HCT116 (cell line): ENCODE measurements around the gene MRPL44. TPM values are rescaled to one million over a fixed set of nuclear protein-coding genes. Genes with fewer than 3 reads are reported as not detected.

Experiments used
- ATAC-seq: fragments of 200-7000 bp; cut with Tn5 transposase; 2 replicates; pipeline ENCODE4 v1.9.1; 2020; ENCODE audit warnings: mild to moderate bottlenecking, moderate library complexity
- BruUV-seq: library from RNA; stranded (reverse); fragments of 400-500 nt; replicated peaks from 2 replicates; lab custom pipeline; 2021; lab: Mats Ljungman, UMichigan
- CTCF ChIA-PET: fragments of 300-600 bp; sonication (Branson Sonifier 250); formaldehyde crosslinking; loops from one replicate; lab custom pipeline; 2021; ENCODE audit warnings: antibody characterized with exemption; lab: Charles Lee
- POLR2A ChIA-PET: fragments of 300-600, 350-600 bp; sonication (Branson Sonifier 250); formaldehyde crosslinking; loops from one replicate; lab custom pipeline; 2021; ENCODE audit warnings: antibody characterized with exemption; lab: Charles Lee
- RAD21 ChIA-PET, 2 experiments: fragments of 300-600 bp; sonication (Branson Sonifier 250); formaldehyde crosslinking; loops; one replicate each; lab custom pipeline; 2023; ENCODE audit warnings: low total read pairs in 2 of 2; ENCODE audit not compliant: uncharacterized antibody in 2 of 2, unreplicated experiment in 2 of 2, low non-redundant PET in 1 of 2; lab: Charles Lee
- DNase-seq: peaks from one replicate; pipeline ENCODE4 v3.0.0-alpha.2; 2010; ENCODE audit warnings: low read depth, low spot score
- H2AFZ ChIP-seq: fragments of 200-600 bp; shearing (Covaris generic), sonication (generic); 2 replicates; pipeline ENCODE4 v1.6.1; 2017; ENCODE audit warnings: low read depth, mixed run types, mixed read lengths, antibody characterized with exemption, low read length; ENCODE audit not compliant: poor library complexity, severe bottlenecking
- H3K27ac ChIP-seq: 2 replicates; pipeline ENCODE4 v1.5.1; 2012; ENCODE audit warnings: low read depth, low read length
- H3K27me3 ChIP-seq: fragments of 200-600 bp; sonication (generic); 2 replicates; pipeline ENCODE4 v1.6.1; 2016; ENCODE audit warnings: mixed run types, low read length, mixed read lengths; ENCODE audit not compliant: insufficient read depth
- H3K36me3 ChIP-seq, 2 experiments: fragments of 200-500 bp in 1 of 2; fragments of 200-600 bp in 1 of 2; sonication (Bioruptor generic) in 1 of 2; sonication (generic) in 1 of 2; 2 replicates each; pipeline versions ENCODE4 v1.5.1 to v1.6.1; 2014 to 2016; ENCODE audit warnings: low read length in 2 of 2, inconsistent platforms in 1 of 2, mixed read lengths in 1 of 2, mixed run types in 1 of 2; ENCODE audit not compliant: insufficient read depth in 2 of 2, control insufficient read depth in 1 of 2
- H3K4me1 ChIP-seq, 2 experiments: fragments of 200-600 bp in 1 of 2; sonication (generic) in 1 of 2; 2 replicates each; pipeline versions ENCODE4 v1.5.1 to v1.6.1; 2012 to 2017; ENCODE audit warnings: low read length in 2 of 2, inconsistent platforms in 1 of 2, mild to moderate bottlenecking in 1 of 2, mixed read lengths in 1 of 2, mixed run types in 1 of 2, moderate library complexity in 1 of 2; ENCODE audit not compliant: insufficient read depth in 2 of 2, control insufficient read depth in 1 of 2
- H3K4me2 ChIP-seq: fragments of 200-600 bp; sonication (generic); 2 replicates; pipeline ENCODE4 v1.6.1; 2017; ENCODE audit warnings: mixed run types, low read length, mixed read lengths
- H3K4me3 ChIP-seq, 2 experiments: fragments of 200-600 bp in 1 of 2; sonication (generic) in 1 of 2; replicated peaks in 1 of 2; 2 replicates each; pipeline ENCODE4 v1.5.1; 2011 to 2016; ENCODE audit warnings: low read length in 2 of 2, control low read depth in 1 of 2, low read depth in 1 of 2, mild to moderate bottlenecking in 1 of 2, mixed read lengths in 1 of 2, mixed run types in 1 of 2
- H3K79me2 ChIP-seq: fragments of 200-600 bp; sonication (generic); 2 replicates; pipeline ENCODE4 v1.6.1; 2017; ENCODE audit warnings: mild to moderate bottlenecking, mixed run types, low read length, moderate library complexity, mixed read lengths; ENCODE audit not compliant: insufficient read depth
- H3K9ac ChIP-seq: fragments of 200-600 bp; sonication (generic); 2 replicates; pipeline ENCODE4 v1.6.1; 2016; ENCODE audit warnings: low read length, mixed read lengths
- H3K9me2 ChIP-seq: fragments of 200-600 bp; sonication (generic), shearing (Covaris generic); 2 replicates; pipeline ENCODE4 v1.6.1; 2017; ENCODE audit warnings: mixed run types, mild to moderate bottlenecking, moderate library complexity; ENCODE audit not compliant: insufficient read depth
- H3K9me3 ChIP-seq, 2 experiments: fragments of 200-500 bp in 1 of 2; fragments of 200-600 bp in 1 of 2; sonication (Bioruptor generic) in 1 of 2; sonication (generic) in 1 of 2; 2 replicates each; pipeline ENCODE4 v1.6.1; 2014 to 2017; ENCODE audit warnings: low read length in 2 of 2, mixed read lengths in 2 of 2, inconsistent platforms in 1 of 2, low read depth in 1 of 2, mild to moderate bottlenecking in 1 of 2, mixed run types in 1 of 2, moderate library complexity in 1 of 2; ENCODE audit not compliant: control insufficient read depth in 1 of 2, insufficient read depth in 1 of 2
- H4K20me1 ChIP-seq: fragments of 200-600 bp; sonication (generic), shearing (Covaris generic); 2 replicates; pipeline ENCODE4 v1.6.1; 2017; ENCODE audit warnings: mixed run types, mild to moderate bottlenecking, moderate library complexity; ENCODE audit not compliant: insufficient read depth
- CEBPB ChIP-seq: IDR thresholded peaks from 2 replicates; pipeline ENCODE4 v1.6.1; 2012; ENCODE audit warnings: low read depth
- CTCF ChIP-seq, 3 experiments: fragments of 200-600 bp in 1 of 3; sonication (generic) in 1 of 3; IDR thresholded peaks in 2 of 3; conservative IDR thresholded peaks in 1 of 3; 2 replicates each; pipeline ENCODE4 v1.5.1; 2012 to 2017; ENCODE audit warnings: low read depth in 2 of 3, low read length in 2 of 3, antibody characterized with exemption in 1 of 3, borderline replicate concordance in 1 of 3, control low read depth in 1 of 3, mild to moderate bottlenecking in 1 of 3, mixed read lengths in 1 of 3, mixed run types in 1 of 3, moderate library complexity in 1 of 3; ENCODE audit not compliant: insufficient read depth in 1 of 3
- ELF1 ChIP-seq: IDR thresholded peaks from 2 replicates; pipeline ENCODE4 v1.6.1; 2012; ENCODE audit warnings: low read depth, borderline replicate concordance
- EZH2 ChIP-seq: fragments of 200-600 bp; sonication (generic); IDR thresholded peaks from 2 replicates; pipeline ENCODE4 v1.6.1; 2017; ENCODE audit warnings: antibody characterized with exemption, mixed run types
- EZH2phosphoT487 ChIP-seq: fragments of 200-600 bp; IDR thresholded peaks from 2 replicates; pipeline ENCODE4 v1.6.1; 2018; ENCODE audit warnings: antibody characterized with exemption, borderline replicate concordance
- FOSL1 ChIP-seq: IDR thresholded peaks from 2 replicates; pipeline ENCODE4 v1.6.1; 2012; ENCODE audit warnings: low read depth
- MAX ChIP-seq: IDR thresholded peaks from 2 replicates; pipeline ENCODE4 v1.6.1; 2012
- POLR2A ChIP-seq: IDR thresholded peaks from 2 replicates; pipeline ENCODE4 v1.7.0; 2011; ENCODE audit warnings: borderline replicate concordance; ENCODE audit not compliant: insufficient read depth, insufficient read length; ENCODE audit errors: extremely low read depth
- SP1 ChIP-seq: IDR thresholded peaks from 2 replicates; pipeline ENCODE4 v1.6.1; 2012; ENCODE audit warnings: low read depth
- ZFX ChIP-seq: fragments of 450-650 bp; IDR thresholded peaks from 2 replicates; pipeline ENCODE4 v1.6.1; 2017
- intact Hi-C: fragments of 100-400 bp; cut with micrococcal nuclease; formaldehyde crosslinking; loops from 2 replicates; pipeline ENCODE4 v1.10.0; 2022
- total RNA-seq: library from RNA; stranded (reverse); gene quantifications from one replicate; pipeline ENCODE4 v1.2.1, GENCODE V29; 2021; ENCODE audit not compliant: unreplicated experiment

The MRPL44 gene
- total RNA-seq, 1 experiment from 2014 or later: 45.8 TPM

DNA sequence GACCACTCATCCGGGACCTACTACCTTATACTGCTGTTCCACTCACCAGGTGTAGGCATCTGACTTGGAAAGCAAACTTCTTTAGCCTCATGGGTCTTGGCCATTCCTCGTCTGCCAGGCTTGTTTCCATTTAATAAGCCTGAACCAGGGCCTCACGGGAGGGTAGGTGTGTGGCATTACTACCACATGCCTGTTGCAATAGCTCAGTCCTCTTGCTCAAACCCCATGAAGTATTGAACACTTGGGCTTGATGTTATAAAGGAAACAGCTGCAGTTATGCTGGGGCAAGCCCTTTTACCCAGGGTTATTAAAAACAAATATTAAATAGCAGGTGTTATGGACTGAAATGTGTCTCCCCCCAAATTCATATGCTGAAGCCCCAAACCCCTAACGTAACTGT, 21.2 kb downstream of the MRPL44 start:
- Histone ChIP-seq H4K20me1 (no peaks in the 10 kb centered on the region), H3K79me2 (no peaks in the 10 kb centered on the region), H3K4me3 (no peak overlapping the region), H3K27me3 (no peaks in the 10 kb centered on the region), H3K4me1 (no peaks in the 10 kb centered on the region), H3K27ac (no peak overlapping the region), H2AFZ (no peak overlapping the region), H3K9me2 (no peaks in the 10 kb centered on the region), H3K4me2 (no peak overlapping the region), H3K9me3 (no peaks in the 10 kb centered on the region), H3K9ac (no peak overlapping the region), H3K36me3 (no peaks in the 10 kb centered on the region)
- ATAC-seq (no peak), DNase-seq (no peak)
- BruUV-seq: no TSS peak
- ChIA-PET POLR2A (no interaction called here), CTCF (interaction anchor here (0.9 kb wide), 1 partner anchor 11 kb away, joined by 3 read pairs; no protein-coding TSS in a partner anchor), RAD21 (no interaction called here)
- TF ChIP-seq CTCF (IDR thresholded peaks at IDR 0.05 in 2 of 3, conservative IDR thresholded peaks at IDR 0.05 in 1 of 3; ENCODE audit: borderline replicate concordance in 1 of 3, insufficient read depth in 1 of 3, low read depth in 2 of 3, low read length in 2 of 3) (no peak), ZFX (no peak), SP1 (no peak), POLR2A (no peak), ELF1 (no peak)
- intact Hi-C loops: loop anchor here (10.0 kb wide), 2 partner anchors 796 to 1026 kb away; no protein-coding TSS in a partner anchor

GRCh38 chr2:223979730-223980396, 22.6 kb downstream of the MRPL44 start:
- ATAC-seq (no peak), DNase-seq (no peak)
- no peaks in the 10 kb centered on the region for H3K27me3 ChIP-seq
- no peaks in the 10 kb centered on the region for H3K9me2 ChIP-seq
- no peaks in the 10 kb centered on the region for H4K20me1 ChIP-seq
- no peaks in the 10 kb centered on the region for H3K9me3 ChIP-seq
- intact Hi-C loops: loop anchor here (10.0 kb wide), 2 partner anchors 795 to 1025 kb away; no protein-coding TSS in a partner anchor
- H3K27ac ChIP-seq: no peak overlapping the region
- H3K36me3 ChIP-seq: peaks cover 0 to 2% of the 10 kb centered on the region in 2 experiments; a peak in 1 of 4 replicates
- no peak overlapping the region for H3K4me2 ChIP-seq
- no TSS peak for BruUV-seq
- ChIA-PET CTCF (interaction anchor here (0.9 to 1.2 kb wide), 2 partner anchors 9 to 305 kb away, joined by 3 to 4 read pairs; no protein-coding TSS in a partner anchor), RAD21 (no interaction called here), POLR2A (no interaction called here)
- H2AFZ ChIP-seq: no peak overlapping the region
- no peaks in the 10 kb centered on the region for H3K79me2 ChIP-seq
- H3K9ac ChIP-seq: no peak overlapping the region
- H3K4me1 ChIP-seq: no peaks in the 10 kb centered on the region
- no peak overlapping the region for H3K4me3 ChIP-seq
- no peak for TF ChIP-seq MAX
- no peak for TF ChIP-seq EZH2
- TF ChIP-seq FOSL1: no peak
- TF ChIP-seq CTCF (IDR thresholded peaks at IDR 0.05 in 2 of 3, conservative IDR thresholded peaks at IDR 0.05 in 1 of 3; ENCODE audit: borderline replicate concordance in 1 of 3, insufficient read depth in 1 of 3, low read depth in 2 of 3, low read length in 2 of 3): no peak
- no peak for TF ChIP-seq EZH2phosphoT487
- TF ChIP-seq POLR2A: no peak
- TF ChIP-seq CEBPB: no peak
